AG04450 (cell line): ENCODE data around the gene CSTF2. TPM values are rescaled to one million over a fixed set of nuclear protein-coding genes. Genes with fewer than 3 reads are reported as not detected.
A peak's percentile ranks its signal among the peaks of the same experiment; 100 is the strongest.
"Not testable (repeated sequence)": the region's sequence is repeated elsewhere in the genome, so short reads cannot be mapped to it uniquely, and the experiment has no call there.

Source experiments
- CTCF ChIA-PET: fragments of 300-600, 350-600 bp; formaldehyde crosslinking; extraction: SDS; loops from one replicate; lab custom pipeline; 2022; ENCODE audit warnings: antibody characterized with exemption, inconsistent platforms; lab: Charles Lee
- POLR2A ChIA-PET: fragments of 350-600 bp; formaldehyde crosslinking; extraction: SDS; loops from one replicate; lab custom pipeline; 2021; ENCODE audit warnings: antibody characterized with exemption, inconsistent platforms; lab: Yijun Ruan, JAX
- DNase-seq: peaks from one replicate; pipeline ENCODE4 v3.0.0-alpha.2; 2011; ENCODE audit warnings: low read depth, low spot score
- H3K27ac ChIP-seq: one replicate; pipeline ENCODE4 v1.5.1; 2012; ENCODE audit warnings: low read depth, low read length, control low read depth
- H3K27me3 ChIP-seq: one replicate; pipeline ENCODE4 v1.6.0; 2012; ENCODE audit warnings: low read length; ENCODE audit not compliant: control insufficient read depth, insufficient read depth
- H3K4me3 ChIP-seq: 2 replicates; pipeline ENCODE4 v1.5.1; 2011; ENCODE audit warnings: mild to moderate bottlenecking, low read depth, low read length, control low read depth
- H3K9me3 ChIP-seq: 2 replicates; pipeline ENCODE4 v1.5.1; 2012; ENCODE audit warnings: low read length; ENCODE audit not compliant: control insufficient read depth, insufficient read depth
- CTCF ChIP-seq: IDR thresholded peaks from 2 replicates; pipeline ENCODE4 v1.5.1; 2011; ENCODE audit warnings: low read depth, low read length, control low read depth, inconsistent platforms
- polyA minus RNA-seq: library from RNA; depleted of rRNA, polyadenylated mRNA; stranded (reverse); fragments of >200 nt; gene quantifications from 2 replicates; pipeline ENCODE4 v1.2.3, GENCODE V29; 2011; rRNA and poly(A)+ RNA removed
- polyA plus RNA-seq: library from polyadenylated mRNA; depleted of rRNA; stranded (reverse); fragments of >200 nt; gene quantifications from 2 replicates; pipeline ENCODE4 v1.2.3, GENCODE V29; 2011; rRNA removed

CSTF2 gene
- polyA plus RNA-seq = 22.0 and 22.3 TPM in 2 replicates
- polyA minus RNA-seq = 16.7 and 21.4 TPM in 2 replicates

- H3K4me3 ChIP-seq = peak within 1 kb of the TSS; percentile 82
- peak; percentile 23; the same call in 1 of the 2 replicates for TF ChIP-seq CTCF
- POLR2A ChIA-PET = interaction anchor here (0.7 to 1.0 kb wide), 2 partner anchors 149 to 840 kb away, joined by 3 read pairs; partner anchors contain the start of gene ARMCX2
- DNase-seq = peak; percentile 49
- peaks cover 10% of the 10 kb centered on the region for H3K27me3 ChIP-seq
- CTCF ChIA-PET = interaction anchor here (1.8 kb wide), 1 partner anchor 149 kb away, joined by 8 read pairs; no protein-coding TSS in a partner anchor
- no peaks in the 10 kb centered on the region for H3K9me3 ChIP-seq
- no peak within 1 kb of the TSS for H3K27ac ChIP-seq
Measured at GRCh38 chrX:100819837-100820666, at the start of gene CSTF2. TSS of gene CSTF2 (plus strand) at chrX:100820391. CDS start at chrX:100820417, 26 bp downstream.

GRCh38 chrX:100796371-100796770 is 23.8 kb upstream of the CSTF2 start:
- H3K4me3 ChIP-seq, H3K9me3 ChIP-seq, H3K27ac ChIP-seq, DNase-seq, H3K27me3 ChIP-seq, POLR2A ChIA-PET: not testable (repeated sequence)
- CTCF ChIA-PET = interaction anchor here (0.6 kb wide), 1 partner anchor 66 kb away, joined by 3 read pairs; no protein-coding TSS in a partner anchor

- no peak for DNase-seq
- TF ChIP-seq CTCF = no peak
- Histone ChIP-seq H3K4me3 (no peak overlapping the region), H3K27ac (no peak overlapping the region), H3K9me3 (no peaks in the 10 kb centered on the region), H3K27me3 (no peaks in the 10 kb centered on the region)
- CTCF ChIA-PET = no interaction called here
- POLR2A ChIA-PET = no interaction called here
Measured at GRCh38 chrX:100797359-100797758, 22.8 kb upstream of the CSTF2 start.

- POLR2A ChIA-PET = no interaction called here
- Histone ChIP-seq H3K9me3 (no peaks in the 10 kb centered on the region), H3K27me3 (no peaks in the 10 kb centered on the region), H3K4me3 (no peak overlapping the region), H3K27ac (no peak overlapping the region)
- CTCF ChIA-PET = no interaction called here
- no peak for DNase-seq
- TF ChIP-seq CTCF = no peak
Measured at GRCh38 chrX:100798484-100799214, 21.5 kb upstream of the CSTF2 start.

- TF ChIP-seq CTCF = no peak
- H3K27ac ChIP-seq = no peak overlapping the region
- DNase-seq = no peak
- CTCF ChIA-PET = no interaction called here
- peaks cover 2% of the 10 kb centered on the region for H3K27me3 ChIP-seq
- no peak overlapping the region for H3K4me3 ChIP-seq
- H3K9me3 ChIP-seq = no peaks in the 10 kb centered on the region
- POLR2A ChIA-PET = no interaction called here
Measured at GRCh38 chrX:100802843-100803242, 17.3 kb upstream of the CSTF2 start.
